Esophagus mucosa (tissue), 1 donor: ENCODE results near the gene GBA3. TPM values are rescaled to one million over a fixed set of nuclear protein-coding genes. Genes with fewer than 3 reads are reported as not detected.

ENCODE experiments used
- ATAC-seq: fragments of 200-7000 bp; cut with Tn5 transposase; one replicate; pipeline ENCODE4 v1.9.1; 2020
- total RNA-seq: library from RNA; stranded (reverse); gene quantifications from one replicate; pipeline ENCODE4 v1.2.4, GENCODE V29; 2023
- donor health status: DM: yes; HTN: yes; CAD: no.

The GBA3 gene
- total RNA-seq, 1 donor from 2014 or later = 0.12 TPM

DNA sequence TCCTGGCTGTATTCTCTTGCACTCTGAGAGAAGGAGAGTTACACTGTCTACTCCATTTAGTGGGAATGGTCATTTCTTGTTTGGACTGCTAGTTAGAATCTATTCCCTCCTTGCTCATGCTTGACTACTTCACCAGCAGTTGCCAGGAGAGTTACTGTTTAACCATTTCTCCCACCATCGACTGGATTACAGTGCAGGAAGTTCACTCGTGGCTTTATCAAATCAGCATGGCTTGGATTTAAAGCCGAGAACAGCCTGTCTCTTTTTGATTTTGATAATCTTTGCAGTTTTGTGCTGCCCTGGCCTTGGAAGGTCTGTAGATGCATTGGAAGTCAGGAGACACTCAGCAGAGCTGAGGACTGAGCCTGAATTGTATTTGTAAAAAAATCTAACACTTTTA, 3.2 kb downstream of the GBA3 start:
- no peak for ATAC-seq

DNA sequence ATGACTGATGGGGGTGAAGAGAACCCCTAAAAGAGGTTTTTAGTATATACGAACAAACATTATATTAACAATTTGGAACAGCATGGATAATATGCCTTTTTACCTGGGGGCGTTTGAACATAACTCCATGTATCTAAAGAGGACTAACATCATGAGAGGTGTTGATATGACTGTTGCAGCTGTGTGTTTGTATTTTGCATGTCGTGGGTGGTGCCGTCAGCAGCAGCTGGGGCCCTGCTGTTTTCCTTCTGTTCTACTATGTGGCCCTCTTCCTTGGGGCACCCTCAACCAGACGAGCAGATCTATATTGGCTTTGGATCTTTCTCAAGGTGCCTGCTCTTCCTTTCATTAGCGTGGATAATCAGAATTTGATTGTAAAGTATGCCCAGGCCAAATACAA, 11.2 kb downstream of the GBA3 start:
- ATAC-seq = no peak

DNA sequence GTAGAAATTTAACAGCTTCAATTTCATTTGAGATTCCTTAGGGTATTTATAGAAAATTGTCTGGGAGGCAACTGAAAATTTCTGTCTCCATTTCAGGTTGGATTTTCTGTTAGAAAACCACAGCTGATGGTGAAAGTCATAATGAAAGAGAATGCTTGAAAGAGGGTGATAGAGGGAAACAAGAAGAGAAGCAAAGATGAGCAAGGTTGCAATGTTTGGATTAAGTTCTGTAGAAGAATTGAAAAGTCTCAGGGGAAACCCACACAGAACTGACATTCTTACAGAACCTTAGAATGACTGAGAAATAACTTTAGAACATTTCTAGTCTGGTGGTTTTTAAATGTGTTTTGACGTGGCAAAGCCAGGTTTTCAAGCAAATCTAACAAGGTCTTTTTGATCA, 14.7 kb downstream of the GBA3 start:
- no peak for ATAC-seq

DNA sequence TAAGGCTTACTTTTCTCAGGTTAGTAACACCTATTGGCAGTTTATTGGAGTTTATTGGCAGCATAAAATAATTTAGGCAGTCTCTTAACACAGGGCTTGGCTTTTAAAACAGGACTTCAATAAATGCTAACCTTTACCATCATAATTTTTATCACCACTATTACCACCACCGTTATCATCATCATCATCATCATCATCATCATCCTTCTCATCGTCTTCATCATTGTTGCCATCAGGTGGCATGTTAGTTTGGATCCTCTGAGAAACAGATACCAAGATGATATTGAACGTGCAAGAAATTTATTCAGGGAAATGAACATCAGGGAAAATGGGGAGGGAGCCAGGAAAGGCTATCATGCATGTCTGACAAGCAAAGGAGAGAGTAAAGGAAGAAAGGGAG, 16.2 kb downstream of the GBA3 start:
- no peak for ATAC-seq

DNA sequence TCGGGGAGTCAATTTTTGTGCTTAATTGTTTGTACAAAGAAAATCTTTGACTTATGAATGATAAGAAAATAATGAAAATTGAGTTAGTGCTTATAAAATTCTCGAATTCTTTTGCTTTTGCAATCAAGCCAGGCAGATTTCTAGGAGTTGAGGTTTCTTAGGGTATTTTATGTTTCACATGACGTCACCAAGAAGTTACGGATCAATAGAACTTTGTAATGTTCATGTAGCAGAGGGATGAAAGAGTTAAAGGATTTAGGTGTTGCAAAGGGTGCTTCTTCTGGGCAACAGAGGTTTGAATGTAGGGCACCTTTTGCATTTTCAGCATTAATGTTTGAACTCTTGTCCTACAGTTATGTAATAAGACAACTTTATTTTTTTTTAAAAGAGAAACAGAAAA, 19.4 kb downstream of the GBA3 start:
- ATAC-seq = no peak

DNA sequence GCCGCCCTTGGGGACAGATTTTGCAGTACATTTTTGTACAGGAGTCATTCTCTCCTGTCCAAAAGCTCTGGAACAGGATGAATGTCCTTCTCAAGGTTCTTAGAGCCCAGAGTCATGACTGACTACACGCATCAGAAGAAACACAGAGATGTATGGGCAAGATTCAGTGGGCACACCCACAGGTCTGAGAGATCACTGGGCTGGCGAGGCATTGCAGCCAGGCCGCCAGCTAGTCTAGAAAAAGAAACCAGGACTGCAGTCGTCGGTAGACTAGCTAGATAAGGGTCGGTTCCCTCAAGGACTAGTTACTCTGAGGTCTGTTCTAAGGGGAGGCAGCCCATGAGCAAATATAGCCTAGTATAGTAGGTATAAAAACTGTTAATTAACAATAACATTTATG, 19.8 kb downstream of the GBA3 start:
- ATAC-seq = no peak

DNA sequence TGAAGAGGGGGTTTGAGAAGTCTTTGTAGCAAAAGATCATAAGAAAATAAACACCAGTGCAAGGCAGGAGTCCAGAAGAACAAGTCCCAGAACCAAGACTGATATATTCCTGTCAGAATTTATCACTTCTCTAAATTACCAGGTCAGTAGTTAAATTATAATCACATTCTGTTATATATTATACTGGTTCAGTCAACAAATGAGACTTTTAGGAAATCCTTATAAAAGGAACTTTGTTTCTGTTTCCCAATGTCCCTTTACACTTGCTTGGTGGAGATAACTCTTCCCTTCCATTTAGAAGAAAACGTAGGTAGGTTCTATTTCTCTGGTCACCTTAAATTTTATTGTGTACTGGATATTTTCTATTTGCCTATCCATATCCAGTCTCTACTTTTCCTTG, 21.1 kb downstream of the GBA3 start:
- ATAC-seq = no peak

DNA sequence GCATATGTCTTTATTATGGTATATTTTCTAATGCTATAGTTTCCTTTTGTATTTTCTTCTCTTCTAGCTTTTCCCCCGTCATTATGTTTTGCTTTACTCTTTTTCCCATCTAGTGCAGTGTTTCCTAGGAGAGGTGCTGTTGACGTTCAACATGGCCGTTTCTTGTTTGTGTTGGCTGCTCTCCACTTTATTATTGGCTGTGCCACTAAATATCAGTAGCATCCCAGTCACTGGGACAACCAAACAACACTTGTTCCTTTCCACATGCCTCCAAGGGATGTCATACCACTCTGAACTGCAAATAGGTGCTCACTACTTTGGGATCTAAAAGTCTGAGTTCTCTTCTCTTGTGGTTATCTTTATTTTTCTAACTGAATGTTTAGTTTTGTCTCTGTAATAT, 26.5 kb downstream of the GBA3 start:
- no peak for ATAC-seq

DNA sequence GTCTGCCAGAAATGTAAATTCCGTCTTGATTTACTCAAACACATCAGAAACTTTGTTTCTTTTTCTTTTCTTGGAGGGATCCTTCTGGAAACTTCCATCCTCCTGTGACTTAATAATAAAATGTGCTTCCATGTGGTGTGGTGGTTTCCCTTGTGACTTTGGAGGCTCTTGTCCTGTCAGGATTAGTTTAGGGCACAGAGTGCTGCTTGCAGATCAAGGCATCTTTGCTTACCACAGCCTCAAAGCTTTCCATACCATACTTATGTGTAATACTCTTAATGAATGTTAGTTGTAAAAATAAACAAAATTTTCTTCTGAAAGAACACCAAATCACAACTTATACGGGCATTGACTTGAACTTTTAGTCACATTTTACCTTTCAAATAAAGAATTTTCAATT, 27.4 kb downstream of the GBA3 start:
- no peak for ATAC-seq

DNA sequence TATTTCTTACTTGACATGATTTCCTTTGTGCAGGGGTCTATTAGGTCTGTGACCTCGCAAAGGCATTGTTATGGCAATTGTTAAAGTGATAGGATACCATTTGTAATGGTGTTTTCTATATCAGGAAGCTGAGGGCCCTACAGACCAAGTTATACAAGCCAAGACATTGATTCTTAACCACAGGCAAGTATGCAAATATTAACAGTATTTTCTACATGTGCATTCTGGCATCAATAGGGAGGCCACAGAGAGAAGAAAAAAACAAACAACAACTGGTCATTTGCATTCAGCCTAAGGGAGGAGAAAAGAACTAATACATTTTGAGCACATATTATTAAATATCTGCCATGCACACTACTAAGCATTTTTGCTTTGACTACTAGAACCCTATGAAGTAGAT, 28.5 kb downstream of the GBA3 start:
- ATAC-seq = no peak

DNA sequence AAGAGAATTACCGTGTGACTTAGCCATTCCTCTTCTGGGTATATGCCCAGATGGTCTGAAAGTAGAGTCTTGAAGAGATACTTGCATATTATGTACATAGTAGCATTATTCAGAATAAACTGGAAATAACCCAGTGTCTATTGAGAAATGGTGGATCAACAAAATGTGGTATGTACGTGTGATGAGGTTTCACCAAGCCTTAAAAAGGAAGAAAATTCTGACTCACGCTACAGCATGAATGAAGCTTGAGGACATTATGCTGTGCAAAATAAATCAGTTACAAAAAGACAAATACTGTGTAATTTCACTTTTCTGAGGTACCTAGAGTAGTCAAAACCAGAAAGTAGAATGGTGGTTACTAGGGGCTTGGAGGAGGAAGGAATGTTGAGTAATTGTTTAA, 37.3 kb downstream of the GBA3 start:
- no peak for ATAC-seq

DNA sequence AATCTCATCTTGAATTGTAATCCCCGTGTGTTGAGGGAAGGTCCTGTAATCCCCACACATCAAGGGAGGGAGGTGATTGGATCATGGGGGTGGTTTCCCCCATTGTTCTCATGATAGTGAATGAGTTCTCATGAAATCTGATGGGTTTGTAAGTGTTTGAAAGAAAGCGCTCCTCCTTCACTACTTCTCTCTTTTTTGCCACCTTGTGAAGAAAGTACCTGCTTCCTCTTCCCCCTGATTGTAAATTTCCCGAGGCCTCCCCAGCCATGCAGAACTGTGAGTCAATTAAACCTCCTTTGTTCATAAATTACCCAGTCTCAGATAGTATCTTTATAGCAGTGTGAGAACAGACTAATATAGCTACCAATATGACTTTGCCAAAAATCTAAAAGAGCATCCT, 41.1 kb downstream of the GBA3 start:
- ATAC-seq = no peak

DNA sequence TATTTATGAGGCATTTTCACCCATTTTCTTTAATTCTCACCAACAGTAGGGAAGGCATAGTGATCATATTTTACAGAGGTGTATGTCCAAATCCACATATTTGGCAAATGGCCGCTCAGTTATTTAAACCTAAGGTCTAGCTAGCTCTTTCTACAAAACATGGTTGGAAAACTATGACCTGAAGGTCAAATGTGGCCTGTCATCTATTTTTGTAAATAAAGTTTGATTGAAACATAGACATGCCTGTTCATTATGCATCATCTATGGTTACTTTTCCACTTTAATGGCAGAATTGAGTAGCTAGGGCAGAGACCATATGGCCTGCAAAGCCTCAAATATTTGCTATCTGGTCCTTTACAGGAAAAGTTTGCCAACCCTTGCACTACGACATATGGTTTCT, 44.2 kb downstream of the GBA3 start:
- no peak for ATAC-seq

DNA sequence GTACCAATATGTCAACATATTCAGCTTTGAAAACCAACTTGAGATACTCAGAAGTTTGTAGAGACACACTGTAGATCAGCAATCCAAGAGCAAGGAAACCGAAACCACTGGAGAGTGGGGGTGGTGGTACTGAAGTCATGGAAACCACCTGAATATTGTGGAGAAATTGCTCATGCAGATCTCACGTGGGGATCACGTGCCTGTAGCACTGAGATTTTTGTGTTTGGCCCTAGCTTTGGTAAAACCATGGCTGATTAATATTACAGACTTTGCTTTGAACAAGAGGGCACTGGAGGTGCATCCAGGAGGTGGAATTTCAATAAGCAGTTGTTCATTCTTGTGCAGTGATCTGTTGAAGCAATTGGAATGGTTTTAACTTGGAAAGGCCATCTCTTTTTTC, 47.2 kb downstream of the GBA3 start:
- no peak for ATAC-seq

DNA sequence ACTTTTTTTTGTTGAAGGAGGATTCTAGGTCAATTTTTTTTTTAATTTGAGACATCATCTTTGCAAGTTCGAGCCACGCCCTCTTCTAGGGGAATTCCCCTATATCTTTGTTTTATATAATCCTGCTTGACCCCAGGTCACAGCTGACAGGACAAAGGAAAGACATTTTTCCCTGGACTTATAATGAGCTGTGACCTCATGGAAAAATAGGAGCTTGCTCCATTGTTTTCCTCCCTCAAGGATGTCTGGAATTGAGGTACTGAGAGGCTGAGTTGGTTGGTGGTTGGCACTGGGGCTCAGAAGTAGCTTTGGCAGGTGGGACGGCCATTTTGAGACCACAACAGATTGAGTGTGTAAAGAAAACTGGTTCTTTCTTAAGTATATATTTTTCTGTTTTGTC, 49.0 kb downstream of the GBA3 start:
- ATAC-seq = no peak

DNA sequence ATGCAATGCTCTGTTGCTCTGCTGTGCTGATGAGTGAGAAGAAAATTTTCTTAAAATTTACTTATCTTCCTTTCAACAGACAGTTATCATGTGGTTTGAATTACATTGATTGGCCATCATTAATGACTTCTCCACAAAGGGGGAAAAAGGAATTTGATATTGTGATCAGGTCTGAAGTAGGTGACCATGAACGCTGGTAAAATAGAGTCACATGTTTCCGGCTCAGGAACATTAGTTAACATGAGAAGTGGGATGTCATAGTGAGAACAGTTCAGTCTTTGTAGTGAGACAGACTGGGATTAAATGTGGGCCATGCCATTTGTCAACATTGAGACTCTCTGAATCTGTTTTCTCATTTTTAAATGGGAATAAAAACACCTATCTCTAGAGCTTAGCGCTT, 50.6 kb downstream of the GBA3 start:
- ATAC-seq = no peak

DNA sequence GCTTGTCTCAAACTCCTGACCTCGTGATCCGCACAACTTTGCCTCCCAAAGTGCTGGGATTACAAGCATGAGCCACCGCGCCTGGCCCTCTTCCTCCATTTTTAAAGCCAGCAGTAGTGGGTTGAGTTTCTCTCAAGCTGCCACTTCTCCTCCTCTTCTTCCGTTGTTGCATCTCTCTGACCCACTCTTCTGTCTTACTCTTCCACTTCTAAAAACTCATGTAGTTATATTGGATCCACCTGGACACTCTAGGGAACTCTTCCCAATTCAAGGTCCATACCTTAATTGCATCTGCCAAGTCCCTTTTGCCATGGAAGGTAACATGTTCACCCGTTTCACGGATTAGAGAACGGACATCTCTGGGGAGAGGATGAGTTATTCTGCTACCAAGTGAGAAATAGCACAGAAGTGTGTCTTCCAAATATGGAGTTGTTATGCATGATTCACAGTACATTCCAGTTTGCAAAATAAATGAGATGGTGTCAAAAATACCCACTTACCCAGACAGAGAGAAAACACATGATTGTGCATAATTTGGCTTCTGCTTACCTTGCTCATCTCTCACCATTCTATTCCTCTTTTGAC, 51.8 kb downstream of the GBA3 start:
- ATAC-seq = no peak

DNA sequence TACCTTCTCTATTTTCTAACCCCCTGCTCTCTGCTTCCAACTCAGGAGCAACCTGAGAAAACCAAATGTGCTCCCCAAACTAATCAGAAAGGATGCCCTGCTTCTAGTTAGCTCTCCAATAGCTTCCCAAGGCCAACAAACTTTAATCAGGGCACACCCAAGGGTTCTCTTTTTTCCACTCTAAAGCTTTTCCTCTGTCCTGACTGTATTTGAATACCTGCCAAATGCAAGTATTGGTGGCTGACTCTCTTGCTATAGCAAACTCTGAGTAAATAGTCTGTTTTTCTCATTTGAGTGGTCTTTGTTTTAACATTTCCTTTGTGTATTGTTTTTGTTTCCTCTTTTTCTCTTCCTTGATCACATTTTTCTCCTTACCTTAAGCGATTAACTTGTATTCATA, 52.5 kb downstream of the GBA3 start:
- no peak for ATAC-seq

DNA sequence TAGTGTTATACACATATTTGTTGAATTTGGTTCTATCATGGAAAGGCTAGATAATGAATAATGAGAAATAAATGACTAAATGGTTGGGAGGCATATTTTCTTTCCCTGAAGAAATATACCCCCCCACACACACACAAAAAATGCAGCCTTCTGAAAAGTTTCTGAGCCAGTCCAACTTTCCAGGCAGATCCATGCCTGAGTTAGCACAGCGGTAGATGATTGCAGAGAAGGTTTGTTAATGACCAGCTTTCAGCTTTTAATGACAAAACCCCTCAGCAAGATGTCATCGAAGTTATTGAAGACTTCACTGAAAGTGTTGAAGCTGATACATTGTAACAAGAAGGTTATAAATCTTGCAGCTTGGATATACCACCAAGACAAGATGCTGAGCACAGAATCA, 61.4 kb downstream of the GBA3 start:
- ATAC-seq = no peak

DNA sequence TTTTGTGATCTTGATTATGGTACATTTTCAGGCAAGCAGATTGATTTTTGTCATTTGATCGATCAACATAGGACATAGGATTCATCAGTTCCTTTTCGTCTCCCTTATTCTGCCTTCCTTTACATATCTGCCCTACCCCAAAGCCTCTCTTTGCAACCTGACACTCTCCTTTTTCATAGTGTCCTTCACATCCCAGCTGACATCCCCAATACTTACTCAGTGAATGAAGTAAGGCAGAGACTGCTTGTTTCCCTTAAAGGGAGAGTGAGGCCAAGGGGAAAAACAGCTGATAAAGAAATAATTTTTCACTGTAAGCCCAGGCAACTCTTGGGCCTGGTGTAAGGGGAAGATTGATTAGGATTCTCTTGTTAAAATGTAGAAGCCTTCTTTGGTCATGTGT, 69.8 kb downstream of the GBA3 start:
- ATAC-seq = no peak

DNA sequence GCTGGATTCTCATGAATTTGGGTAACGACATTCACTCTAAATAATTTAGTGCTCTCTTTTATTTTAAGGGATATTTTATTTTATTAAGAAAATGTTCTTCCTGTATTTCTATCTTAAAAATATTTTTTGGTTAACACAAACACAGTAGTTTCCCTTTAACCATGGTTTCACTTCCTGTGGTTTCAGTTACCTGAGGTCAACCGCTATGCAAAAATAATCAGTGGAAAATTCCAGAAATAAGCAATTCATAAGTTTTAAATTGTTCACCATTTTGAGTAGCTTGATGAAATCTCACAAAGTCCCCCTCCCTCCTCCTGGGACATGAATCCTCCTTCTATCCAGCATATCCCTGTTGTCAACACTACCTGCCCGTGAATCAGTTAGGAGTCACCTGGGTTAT, 71.4 kb downstream of the GBA3 start:
- ATAC-seq = no peak

DNA sequence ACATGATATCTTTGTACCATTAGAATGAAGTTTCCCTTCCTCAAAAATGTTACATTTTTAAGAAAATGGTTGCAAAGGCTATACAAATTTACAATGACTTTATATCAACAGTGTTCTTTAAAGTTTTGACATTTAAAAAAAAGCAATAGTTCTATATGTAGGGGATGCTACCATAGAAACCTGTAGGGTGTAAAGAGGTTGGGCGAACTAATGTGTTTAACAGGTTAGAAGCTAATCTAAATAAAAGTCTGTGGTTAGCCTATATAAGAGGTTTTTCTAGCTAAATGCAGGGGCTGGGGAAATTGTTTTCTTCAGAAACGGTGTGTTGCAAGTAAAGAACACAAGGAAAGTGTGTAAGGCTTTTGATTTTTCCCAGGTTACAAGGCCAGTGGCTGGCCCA, 73.3 kb downstream of the GBA3 start:
- ATAC-seq = no peak

DNA sequence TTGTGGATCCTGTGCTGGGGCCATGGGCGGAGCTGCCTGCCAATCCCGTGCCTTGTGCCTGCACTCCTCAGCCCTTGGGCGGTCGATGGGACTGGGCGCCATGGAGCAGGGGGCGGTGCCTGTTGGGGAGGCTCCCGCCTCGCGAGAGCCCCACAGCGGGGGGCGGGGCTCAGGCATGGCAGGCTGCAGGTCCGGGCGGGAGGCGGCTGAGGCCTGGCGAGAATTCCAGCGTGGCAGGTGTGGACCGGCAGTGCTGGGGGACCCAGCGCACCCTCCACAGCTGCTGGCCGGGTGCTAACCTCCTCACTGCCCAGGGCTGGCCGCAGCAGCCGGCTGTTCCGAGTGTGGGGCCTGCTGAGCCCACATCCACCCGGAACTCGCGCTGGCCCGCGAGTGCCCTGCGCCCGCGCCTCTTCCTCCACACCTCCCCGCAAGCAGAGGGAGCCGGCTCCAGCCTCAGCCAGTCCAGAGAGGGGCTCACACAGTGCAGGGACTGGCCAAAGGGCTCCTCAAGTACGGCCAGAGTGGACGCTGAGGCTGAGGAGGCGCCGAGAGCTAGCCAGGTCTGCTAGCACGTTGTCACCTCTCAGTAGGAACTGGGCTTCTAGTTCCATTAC, 85.9 kb downstream of the GBA3 start:
- ATAC-seq = no peak

DNA sequence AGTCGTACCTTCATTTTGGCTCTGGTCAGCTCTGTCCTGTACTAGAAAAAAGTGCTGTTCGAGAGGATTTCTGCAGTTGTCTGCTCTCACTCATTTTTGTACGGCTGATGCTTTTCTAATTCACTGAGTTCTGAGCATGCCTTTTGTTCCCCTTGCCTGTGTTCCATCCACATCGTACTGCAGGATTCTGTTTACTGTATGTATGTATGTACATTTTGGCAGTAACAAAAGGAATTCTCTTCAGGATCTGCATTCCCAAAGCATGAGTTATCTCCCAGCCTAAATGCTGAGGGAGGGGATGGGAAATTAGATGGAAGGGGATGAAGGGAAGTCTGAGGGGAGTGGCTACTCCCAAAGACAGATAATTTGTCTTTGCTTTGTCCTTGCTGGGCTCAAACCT, 87.6 kb downstream of the GBA3 start:
- ATAC-seq = no peak

DNA sequence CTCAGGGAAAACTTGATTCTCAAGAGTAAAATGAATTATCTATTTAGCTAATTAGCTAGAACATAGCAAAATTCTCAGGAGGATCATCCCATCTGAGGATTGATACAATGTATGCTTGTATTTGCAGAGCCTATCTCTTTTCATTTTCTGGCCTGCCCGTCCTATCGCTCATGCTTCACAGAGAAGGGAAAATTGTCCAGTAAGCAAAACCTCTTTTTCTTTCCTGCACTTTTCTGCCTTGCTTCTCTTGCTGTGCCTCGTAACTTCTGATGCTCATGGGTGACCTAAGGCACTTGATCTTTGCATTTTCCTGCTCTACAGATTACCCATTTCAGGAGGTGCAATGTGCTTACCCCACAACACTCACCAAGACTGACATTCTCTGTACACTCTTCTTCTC, 88.1 kb downstream of the GBA3 start:
- no peak for ATAC-seq
